Effector CD8-positive, alpha-beta T cell (primary cell): ENCODE data around the gene KASH5.

Experiments used
- DNase-seq: peaks from one replicate; lab custom pipeline; 2025; lab: John Stamatoyannopoulos, UW

The KASH5 gene

DNA sequence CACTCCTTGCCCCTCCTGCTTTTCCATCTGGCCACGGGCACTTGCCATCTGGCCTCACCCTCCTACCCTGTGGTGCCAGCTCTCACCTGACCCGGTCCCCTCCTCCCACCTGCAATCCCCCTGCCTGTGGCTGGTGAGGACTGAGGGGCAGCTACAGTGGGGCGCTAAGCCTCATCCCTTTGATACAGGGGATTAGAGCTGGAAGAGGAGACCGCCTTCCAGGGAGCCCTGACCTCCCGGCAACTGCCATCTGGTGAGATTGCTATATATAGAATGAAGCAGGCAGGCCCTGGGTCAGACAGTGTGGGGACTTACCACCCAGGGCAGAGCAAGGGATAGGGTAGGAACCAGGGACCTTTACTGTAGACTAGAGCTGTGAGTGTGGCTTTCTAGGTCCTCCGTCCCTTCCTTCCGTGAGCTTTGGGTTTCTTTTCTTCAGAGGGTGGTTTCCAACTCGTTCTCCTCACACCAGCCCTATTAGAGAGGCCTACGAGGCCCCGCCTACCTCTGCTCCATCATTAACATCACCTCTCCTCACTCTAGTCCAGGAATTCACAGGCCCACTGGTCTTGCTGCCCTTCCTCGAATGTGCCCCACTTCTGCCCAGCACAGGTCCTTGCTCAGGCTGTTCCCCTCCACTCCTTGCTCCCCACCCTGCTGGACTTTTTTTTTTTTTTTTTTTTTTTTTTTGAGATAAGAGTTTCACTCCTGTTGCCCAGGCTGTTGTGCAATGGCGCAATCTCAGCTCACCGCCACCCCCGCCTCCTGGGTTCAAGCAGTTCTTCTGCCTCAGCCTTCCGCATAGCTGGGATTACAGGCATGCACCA, 7.7 kb downstream of the KASH5 start:
- no peak for DNase-seq

DNA sequence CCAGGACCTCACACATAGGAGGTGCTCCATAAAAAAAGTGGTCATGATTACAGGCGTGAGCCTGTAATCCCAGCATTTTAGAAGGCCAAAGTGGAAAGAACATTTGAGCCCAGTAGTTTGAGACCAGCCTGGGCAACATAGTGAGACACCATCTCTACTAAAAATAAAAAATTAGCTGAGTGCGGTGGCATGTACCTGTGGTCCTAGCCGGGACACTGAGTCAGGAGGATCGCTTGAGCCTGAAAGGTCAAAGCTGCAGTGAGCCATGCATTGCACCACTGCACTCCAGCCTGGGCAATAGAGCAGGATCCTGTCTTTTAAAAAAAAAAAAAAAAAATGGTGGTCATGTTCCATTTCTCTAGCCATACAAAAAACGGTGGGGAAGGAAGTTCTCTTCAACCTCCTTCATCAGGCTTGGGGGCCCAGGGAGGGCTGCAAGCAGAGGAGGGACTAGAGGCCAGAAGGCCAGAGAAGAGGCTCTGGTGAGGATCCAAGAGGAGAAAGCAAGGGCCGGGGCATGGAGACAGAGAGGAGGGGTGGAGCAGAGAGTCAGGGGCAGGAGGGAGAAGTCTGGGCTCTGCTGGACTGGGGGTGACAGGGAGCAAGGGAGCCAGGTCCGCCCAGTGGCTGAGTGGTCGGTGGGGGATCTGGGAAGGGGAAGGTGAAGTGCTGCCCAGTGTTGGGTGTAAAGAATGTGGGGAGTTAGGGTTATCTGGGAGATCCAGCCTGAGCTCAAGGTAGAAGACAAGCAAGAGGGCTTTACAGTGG, 8.9 kb downstream of the KASH5 start:
- DNase-seq, result no peak

DNA sequence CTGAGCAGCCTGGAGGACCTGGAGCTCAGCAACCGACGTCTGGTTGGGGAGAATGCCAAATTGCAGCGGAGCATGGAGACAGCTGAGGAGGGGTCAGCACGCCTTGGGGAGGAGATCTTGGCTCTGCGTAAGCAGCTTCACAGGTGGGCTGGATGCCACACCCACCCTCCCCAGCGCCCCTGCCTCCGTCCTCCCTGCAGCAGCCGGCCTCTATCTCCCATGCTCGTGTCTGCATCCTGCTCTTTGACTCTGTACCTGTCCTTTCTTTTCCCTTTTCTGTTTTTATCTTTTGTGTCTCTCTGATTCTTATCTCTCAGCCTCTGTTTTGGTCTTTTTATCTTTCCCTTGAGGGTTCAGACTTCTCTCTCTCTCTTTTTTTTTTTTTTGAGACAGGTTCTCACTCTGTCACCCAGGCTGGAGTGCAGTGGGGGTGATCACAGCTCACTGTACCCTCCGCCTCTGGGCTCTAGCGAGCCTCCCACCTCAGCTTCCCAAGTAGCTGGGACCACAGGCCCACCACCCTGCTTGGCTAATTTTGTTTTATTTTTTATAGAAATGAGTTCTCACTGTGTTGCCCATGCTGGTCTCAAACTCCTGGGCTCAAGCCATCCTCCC, 10.1 kb downstream of the KASH5 start:
- DNase-seq, result no peak

DNA sequence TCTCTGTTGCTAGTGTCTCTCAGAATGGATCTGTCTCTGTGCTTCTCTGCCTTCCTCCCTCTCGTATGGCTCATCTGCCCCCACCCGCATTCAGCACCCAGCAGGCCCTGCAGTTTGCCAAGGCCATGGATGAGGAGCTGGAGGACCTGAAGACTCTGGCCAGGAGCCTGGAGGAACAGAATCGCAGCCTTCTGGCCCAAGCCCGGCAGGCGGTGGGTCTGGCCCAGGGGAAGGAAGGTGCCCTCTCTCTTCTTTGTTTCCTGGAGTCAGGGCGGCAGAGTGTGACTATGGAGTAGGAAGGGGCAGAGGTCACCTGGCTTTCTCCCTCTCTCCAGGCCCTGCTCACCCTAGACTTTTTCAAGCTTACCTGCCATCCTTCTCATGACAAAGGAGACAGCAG, 10.9 kb downstream of the KASH5 start:
- no peak for DNase-seq

DNA sequence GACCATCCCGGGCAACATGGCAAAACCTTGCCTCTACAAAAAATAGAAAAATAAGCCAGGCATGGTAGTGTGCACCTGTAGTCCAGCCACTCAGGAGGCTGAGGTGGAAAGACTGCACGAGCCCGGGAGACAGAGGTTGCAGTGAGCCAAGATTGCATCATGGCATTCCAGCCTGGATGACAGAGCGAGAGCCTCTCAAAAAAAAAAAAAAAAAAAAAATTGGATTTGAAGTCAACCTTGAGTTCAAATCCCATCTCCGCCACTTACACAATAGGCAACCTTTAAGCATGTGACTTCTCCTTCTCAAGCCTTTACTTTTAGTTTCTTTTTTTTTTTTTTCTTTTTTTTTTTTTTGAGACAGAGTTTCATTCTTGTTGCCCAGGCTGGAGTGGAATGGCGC, 12.0 kb downstream of the KASH5 start:
- no peak for DNase-seq

DNA sequence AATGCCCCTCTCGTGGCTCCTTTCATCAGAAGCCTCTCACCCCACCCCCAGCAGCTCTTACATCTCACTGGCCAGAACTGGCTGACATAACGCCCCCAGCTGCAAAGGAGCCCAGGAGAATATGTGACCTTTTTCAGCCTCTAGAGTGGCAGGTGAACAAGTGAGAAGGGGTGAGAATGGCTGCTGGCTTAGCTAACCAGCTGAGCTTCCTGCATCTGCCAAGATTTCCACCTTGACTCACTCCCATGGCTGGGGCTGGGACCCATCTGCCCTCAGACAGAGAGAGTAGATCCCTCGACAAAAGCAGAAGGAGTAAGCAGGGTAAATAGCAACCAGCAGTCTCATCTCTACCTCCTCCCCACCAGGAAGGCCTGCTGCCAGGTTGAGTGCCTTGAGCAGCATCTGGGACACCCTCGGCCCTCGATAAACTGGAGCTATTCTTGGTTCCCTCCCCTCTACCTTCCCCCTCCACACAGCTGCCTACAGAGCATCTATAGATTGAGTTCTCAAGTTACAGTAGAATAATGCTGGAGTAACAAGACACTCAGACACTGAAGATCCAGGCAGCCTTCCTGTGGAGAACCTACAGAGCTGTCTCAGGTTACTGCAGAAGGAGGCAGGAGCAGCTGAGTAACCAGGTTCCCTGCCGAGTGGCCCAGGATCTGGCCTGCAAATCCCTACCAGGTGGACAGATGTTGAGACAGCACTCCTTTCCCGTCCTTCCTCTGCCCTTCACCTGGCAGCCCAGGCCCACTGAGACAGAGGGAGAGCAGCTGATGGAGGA, 15.5 kb downstream of the KASH5 start:
- no peak for DNase-seq

DNA sequence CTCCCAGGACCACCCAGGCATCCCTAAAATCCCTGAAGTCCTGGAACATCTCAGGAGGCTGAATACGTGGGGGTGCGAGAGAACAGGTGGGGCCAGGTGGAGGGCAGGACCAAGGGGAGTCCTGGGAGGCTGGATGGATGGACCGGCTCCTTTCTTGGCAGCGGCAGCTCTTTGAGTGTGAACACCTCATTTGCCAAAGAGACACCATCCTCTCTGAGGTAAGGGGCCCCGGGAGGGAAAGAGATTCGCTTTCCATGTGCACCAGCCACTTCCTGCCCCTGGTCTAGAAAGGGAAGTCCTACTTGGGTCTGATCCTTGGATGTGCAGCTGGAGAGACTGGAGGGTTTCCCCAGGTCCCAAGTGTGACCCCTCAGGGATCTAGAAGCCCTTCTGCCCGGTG, 19.0 kb downstream of the KASH5 start:
- no peak for DNase-seq

DNA sequence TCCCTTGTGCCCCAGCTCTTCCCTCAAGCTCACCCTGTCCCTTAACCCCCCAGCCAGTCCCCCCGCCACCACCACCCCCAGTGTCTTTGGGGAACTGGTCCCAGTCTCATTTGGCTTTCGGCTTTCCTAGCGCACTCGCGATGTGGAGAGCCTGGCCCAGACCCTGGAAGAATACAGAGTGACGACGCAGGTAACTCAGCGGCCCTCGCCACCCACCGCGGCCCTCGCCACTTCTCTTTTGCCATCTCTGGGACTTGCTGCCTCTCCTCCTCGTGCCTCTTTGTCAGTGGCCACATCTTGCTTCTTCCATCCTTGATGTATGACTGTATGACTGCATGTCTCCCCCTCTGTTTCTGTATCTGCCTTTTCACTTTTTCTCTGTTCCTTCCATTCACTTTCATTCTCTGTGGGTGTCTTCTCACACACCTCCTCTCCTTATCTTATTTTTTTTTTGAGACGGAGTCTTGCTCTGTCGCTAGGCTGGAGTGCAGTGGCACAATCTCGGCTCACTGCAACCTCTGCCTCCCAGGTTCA, 19.5 kb downstream of the KASH5 start:
- no peak for DNase-seq

DNA sequence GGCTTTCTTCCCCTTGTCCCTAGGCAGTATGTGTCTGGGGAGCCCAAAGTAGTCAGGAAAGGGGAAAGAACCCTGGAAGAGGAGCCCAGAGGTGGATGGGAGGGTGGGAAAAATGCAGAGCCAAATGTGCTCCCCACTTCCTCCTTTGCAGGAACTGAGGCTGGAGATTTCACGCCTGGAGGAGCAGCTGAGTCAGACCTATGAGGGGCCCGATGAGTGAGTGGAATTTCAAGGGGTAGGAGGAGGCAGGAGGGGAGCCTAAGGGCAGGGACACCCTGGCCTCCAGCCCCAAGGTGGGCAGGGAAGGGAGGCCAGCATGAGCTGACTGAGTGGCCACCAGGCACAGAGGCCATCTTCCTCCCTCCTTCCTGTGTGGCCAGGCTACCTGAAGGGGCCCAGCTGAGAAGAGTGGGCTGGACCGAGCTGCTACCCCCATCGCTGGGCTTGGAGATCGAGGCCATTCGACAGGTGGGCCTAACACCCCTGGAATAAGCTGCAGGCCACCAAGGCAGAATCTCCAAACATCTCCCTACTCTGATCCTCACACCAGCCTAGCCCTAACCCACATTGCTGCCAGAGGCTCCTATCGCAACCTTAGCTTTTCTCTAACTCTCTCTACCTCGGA, 20.9 kb downstream of the KASH5 start:
- no peak for DNase-seq

DNA sequence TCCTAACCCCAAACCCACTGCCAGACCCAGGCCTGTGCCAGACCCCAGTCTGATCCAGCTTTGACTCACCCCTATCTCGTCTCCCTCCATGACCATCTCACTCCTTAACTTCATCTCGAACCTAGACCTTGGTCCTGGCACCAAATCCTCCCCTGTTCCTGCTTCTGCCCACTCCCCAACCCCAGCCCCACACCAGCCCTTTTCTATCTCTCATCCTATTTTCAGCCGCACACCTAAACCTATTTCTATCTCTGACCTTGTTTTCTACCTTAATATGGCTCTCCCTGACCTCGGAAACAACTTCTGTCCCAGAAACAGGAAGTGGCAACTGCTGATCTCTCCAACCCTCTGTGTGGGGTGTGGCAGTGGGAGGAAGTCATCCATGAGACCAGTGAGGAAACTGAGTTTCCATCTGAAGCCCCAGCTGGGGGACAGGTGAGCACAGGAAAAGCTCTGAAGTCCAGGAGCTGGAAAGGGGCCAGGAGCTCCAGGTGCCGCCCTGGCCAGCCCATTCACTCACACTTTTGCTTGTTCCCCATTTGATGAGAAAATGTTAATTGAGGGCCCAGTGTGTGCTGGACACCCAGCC, 21.5 kb downstream of the KASH5 start:
- no peak for DNase-seq

DNA sequence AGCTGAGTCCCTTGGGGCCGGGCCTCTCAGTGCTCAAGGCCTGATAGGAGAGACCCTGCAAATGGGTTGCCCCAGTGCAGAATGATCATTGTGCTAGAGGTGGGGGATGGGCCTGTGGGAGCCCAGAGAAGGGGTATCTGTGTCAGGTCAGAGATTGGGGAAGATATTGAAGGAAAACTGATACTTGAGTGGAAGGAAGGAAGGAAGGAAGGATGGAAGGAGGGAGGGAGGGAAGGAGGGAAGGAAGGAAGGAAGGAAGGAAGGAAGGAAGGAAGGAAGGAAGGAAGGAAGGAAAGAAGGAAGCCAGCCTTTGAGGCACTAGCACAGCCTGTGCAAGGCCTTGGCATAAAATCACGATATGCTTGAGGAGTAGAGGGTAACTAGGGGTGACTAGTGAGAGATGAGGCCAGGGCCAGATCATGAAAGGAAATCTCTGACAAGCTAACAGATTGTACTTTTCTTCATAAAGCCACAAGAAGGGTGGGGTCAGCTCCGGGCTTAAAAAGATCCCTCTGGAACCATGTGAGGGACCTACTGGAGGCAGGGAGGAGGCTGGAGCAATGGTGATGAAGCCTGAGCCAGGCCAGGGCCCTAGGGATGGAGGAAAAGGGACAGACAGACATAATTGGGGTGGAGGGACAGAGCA, 23.8 kb downstream of the KASH5 start:
- no peak for DNase-seq

DNA sequence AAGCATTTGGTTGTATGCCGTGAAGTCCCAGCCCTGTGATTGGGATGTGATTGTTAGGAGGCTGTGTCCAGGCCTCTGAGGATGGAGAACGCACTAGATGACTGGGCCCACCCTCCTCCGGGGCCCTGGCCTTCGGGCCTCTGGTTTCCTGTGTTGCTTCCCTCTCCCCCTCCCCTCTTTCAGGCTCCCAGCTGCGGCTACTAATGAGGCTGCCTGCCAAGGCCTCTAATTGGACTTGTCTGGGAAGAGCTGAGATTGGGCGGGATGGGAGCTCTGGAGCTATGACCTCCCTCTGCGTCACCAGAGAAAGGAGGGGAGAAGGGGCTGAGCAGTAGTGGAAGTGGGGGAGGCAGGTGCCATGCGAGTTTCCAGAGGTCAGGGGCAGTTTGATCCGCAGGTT, 25.3 kb downstream of the KASH5 start:
- no peak for DNase-seq

DNA sequence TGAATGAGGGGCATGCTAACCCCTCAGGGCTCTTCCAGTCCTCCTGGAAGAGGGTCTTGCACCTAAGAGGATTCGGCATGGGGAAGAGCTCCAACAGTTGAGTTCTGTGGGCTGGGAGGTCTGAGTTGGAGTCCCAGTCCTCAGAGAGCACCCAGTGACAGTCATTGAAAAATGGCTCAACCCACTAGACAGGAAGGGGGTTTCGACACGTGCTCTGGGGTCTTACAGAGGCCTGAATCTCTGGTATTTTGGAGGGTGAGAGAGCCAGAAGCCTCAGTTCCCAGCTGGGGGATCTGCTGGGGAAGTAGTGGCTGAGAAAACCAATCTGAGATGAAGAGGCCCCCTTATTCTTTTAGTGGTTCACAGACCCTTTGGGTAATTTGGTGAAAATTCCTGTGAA, 26.2 kb downstream of the KASH5 start:
- no peak for DNase-seq

DNA sequence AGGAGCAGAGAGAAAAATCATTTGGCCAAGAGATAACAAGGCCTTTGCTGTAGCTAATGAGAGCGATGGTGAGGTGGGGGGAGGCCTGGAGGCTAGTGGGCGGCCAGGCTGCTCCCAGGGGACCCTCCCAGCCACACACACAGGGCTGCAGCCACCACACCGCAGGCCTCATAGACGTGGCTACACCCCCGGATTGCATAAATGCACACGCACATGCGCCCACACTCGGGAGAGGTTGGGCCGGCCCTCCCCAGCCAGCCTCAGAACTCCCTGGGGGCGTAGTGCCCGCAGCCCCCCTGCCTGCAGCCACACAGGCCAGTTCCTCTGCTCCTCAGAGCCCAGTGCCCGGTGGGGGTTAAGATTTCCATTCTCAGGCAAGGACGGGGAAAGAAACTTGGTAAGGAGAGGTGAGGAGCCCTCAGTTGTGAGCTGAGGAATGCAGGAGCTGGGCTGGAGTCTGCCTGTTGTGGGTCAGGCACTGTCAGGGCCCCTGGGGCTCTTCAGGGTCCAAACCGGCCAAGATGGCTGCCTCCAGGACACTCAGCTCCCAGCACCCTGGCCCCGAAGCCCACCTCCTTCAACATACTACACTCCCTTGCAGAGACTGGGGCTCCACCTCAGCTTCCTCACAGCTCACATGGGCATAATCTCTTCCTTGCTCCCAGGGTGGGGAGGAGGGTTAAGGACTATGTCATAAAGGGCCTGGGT, 27.2 kb downstream of the KASH5 start:
- DNase-seq, result no peak

DNA sequence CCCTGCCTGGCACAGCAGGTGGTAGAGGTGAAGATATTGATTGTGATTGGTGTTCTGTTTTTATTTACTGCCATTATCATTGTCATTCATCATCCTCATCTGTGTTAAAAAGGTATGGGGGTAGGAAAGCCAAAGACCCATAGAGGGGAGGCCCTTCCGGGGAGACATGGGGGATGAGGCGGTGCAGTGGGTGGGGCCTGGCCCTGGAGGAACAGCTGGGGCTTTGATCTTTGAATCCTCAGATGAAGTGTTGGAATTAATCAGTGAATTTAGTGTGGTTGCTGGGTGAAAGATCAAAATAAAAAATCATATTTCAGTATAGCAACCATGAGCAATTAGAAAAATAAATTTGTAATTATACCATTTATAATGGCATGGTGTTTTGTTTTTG, 27.8 kb downstream of the KASH5 start:
- no peak for DNase-seq

DNA sequence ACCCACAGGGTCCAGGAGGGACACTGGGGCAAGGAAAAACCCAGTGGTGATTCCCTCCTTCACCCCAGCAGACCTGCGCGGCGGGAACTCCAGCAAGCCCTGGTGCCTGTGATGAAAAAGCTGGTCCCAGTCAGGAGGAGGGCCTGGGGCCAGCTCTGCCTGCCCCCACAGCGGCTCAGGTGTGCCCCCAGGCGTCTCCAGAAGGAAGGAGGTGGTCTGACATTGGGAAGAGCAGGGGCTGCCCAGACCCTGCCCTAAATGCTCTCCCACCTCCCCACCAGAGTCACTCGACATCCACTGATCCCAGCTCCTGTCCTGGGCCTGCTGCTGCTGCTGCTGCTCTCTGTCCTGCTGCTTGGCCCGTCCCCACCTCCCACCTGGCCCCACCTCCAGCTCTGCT, 29.0 kb downstream of the KASH5 start:
- no peak for DNase-seq

DNA sequence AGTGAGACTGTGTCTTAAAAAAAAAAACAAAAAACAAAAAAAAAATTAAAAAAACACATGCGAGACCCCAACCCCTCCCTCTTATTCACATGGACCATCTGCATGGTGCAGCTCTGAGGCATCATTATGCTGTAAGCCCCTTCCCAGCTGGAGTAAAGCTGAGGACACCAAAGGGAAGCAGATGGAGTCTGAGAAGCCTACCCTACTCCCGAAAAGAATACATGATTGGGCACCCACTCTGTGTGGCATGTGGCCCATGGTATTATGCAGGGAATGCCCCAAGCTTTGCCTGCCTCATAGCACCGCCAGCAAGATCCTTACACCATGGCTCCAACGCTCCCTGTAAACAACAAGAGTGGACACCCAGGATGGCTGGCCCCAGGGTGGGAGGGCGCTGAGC, 30.5 kb downstream of the KASH5 start:
- DNase-seq, result no peak

DNA sequence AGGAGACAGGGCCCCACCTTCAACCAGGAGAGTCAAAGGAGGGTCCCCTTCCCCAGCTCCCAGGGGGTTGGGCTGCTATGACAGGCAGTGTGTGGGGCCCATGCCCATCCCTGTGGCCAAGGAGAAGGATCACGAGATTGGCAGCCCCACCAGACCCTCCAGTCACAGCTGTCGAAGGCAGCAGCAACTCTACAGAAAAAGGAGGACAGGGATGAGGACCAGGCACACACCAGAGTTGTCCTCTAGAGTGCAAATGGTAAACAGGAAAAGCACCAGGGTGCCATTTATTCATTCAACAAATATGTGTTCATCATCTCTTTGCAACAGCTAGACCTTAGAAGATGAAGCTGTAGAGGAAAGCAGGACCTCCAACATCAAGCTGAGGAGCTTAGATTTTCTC, 31.1 kb downstream of the KASH5 start:
- DNase-seq, result no peak

DNA sequence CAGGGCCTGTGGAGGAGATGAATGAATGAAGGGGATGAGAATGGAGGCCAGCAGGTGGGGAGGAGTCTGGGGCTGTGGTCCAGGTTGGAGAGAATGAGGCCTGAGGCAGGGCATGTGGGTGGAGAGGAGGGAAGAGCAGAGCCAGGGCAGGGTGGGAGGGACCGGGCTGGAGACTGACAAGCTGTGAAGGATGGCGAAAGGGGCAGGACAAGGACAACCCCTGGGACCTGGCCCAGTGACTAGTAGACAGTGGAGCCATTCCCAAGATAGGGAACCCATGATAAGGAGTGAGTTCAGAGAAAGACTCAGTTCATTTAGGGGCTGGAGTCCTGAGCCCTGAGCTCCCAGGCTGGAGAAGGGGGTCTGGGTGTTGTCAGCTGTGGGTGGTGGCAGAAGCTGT, 32.2 kb downstream of the KASH5 start:
- DNase-seq, result no peak
